ENCODE results near the gene HOXD3. TPM values are rescaled to one million over a fixed set of nuclear protein-coding genes. Genes with fewer than 3 reads are reported as not detected.

HOXD3 gene
- total RNA-seq, 5 donors from 2014 or later (not counting 1 experiment from before 2014, with no cell fraction given), result 0.44 TPM; not detected in 4

DNA sequence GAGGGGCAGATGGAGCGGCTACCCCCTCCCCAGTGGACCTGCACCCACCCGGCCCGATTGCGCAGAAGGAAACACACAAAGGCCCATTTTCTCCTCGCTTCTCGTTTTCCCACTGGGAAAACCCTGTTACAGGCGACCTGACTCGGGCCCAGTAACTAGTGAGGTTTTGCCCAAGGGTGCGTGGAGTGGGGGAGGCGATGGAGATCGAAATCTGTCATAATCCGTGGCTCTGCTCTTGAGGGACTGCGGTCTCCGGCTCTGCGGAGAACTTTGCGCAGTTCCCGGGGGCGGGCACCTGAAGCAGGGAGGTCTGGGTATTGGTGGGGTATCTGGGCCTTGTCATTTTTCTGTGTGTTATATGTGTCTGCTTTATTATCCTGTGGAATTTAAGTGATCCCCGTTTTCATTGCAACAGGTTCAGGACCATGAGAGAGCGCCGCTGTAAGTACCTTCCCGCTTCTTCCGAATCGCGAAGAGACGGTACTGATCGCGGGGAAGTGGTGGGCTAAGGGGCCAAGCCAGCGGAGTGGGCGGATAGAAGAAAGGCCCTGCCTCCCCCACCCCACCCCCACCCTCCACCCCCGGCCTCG lies 9.8 kb upstream of the HOXD3 start:
- peaks cover 21 to 84% of the 10 kb centered on the region in 2 experiments for H3K27me3 ChIP-seq (replicated peaks in 1 of 2; ENCODE audit: control insufficient read depth in 2 of 2, extremely low read depth in 1 of 2, insufficient read depth in 2 of 2, low read length in 1 of 2)
- no peaks in the 10 kb centered on the region for H3K9me3 ChIP-seq
- DNase-seq (no peak), ATAC-seq (replicated peaks in 1 of 4) (no peak)
- H3K9me3 Mint-ChIP-seq, result no peaks in the 10 kb centered on the region
- no peak overlapping the region for H3K27ac ChIP-seq (ENCODE audit: low read length)
- WGBS (ENCODE audit: insufficient coverage), result 18% methylated on average over 12 of the region's 32 CpGs
- H3K27me3 Mint-ChIP-seq, result peaks cover 81 to 95% of the 10 kb centered on the region in 2 donors
- ChIA-PET POLR2A (no interaction called here), CTCF (interaction anchor here in 1 of 2 donors (0.6 kb wide), 1 partner anchor 8 kb away, joined by 3 read pairs; no protein-coding TSS in a partner anchor)
- no peaks in the 10 kb centered on the region for H3K36me3 Mint-ChIP-seq
- no peaks in the 10 kb centered on the region for H3K36me3 ChIP-seq (ENCODE audit: control insufficient read depth in 2 of 2, extremely low read depth in 1 of 2, insufficient read depth in 1 of 2, low read length in 1 of 2)
- peaks cover 0 to 4% of the 10 kb centered on the region in 2 experiments for H3K4me1 ChIP-seq (ENCODE audit: control insufficient read depth in 1 of 2, extremely low read depth in 1 of 2, insufficient read depth in 2 of 2, low read length in 2 of 2)
- H3K4me3 Mint-ChIP-seq, result no peak overlapping the region
- peaks cover 4 to 12% (median 7%) of the 10 kb centered on the region in 3 donors for H3K4me1 Mint-ChIP-seq
- H3K27ac Mint-ChIP-seq, result peak overlapping the region in 1 of 2 donors; percentile 36
- H3K4me3 ChIP-seq (ENCODE audit: control insufficient read depth in 1 of 2, extremely low read depth in 1 of 2, low read length in 1 of 2), result no peak overlapping the region

DNA sequence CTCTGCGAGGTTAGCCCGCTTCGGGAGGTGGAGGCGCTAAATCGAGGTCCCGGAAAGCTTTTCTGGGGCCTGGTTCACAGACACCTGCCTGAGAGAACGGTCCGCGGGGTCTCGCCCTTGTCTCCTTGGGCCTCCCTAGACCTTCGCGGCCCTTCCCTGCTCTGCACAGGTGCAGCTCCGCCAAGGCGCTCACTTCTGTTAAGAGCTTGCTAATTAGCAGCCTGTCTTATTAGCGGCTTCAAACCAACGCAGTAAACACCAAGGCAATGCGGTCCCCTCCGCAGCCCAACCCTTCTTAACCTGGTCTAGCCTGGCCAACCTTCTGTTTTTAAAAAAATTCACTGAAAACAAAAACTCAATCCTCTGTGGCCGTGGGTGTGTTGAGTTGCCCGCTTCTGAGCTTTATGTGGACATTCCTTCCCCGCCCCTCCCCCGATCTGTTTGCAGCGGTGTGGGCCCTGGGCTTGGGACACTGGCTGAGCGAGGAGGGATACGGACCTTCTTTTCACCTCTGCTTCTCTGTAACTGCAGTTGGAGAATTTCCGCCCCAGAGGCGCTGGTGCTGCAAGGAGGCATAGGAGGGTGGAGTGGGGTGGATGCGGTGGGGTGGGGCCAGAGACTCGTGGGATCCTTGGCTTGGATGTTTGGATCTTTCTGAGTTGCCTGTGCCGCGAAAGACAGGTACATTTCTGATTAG lies 9.2 kb upstream of the HOXD3 start:
- H3K4me1 ChIP-seq (ENCODE audit: control insufficient read depth in 1 of 2, extremely low read depth in 1 of 2, insufficient read depth in 2 of 2, low read length in 2 of 2), result peaks cover 0 to 7% of the 10 kb centered on the region in 2 experiments
- CTCF ChIA-PET, result no interaction called here
- H3K36me3 ChIP-seq (ENCODE audit: control insufficient read depth in 2 of 2, extremely low read depth in 1 of 2, insufficient read depth in 1 of 2, low read length in 1 of 2), result no peaks in the 10 kb centered on the region
- POLR2A ChIA-PET, result no interaction called here
- no peaks in the 10 kb centered on the region for H3K9me3 ChIP-seq
- no peak for DNase-seq
- H3K27ac ChIP-seq (ENCODE audit: low read length), result no peak overlapping the region
- H3K27me3 Mint-ChIP-seq, result peaks cover 79 to 94% of the 10 kb centered on the region in 2 donors
- no peaks in the 10 kb centered on the region for H3K36me3 Mint-ChIP-seq
- H3K4me3 ChIP-seq (ENCODE audit: control insufficient read depth in 1 of 2, extremely low read depth in 1 of 2, low read length in 1 of 2), result no peak overlapping the region
- WGBS (ENCODE audit: insufficient coverage), result 13% methylated on average over 25 of the region's 31 CpGs
- ATAC-seq (replicated peaks in 1 of 4), result no peak
- no peak overlapping the region for H3K27ac Mint-ChIP-seq
- H3K9me3 Mint-ChIP-seq, result no peaks in the 10 kb centered on the region
- H3K4me1 Mint-ChIP-seq, result peaks cover 4 to 12% (median 7%) of the 10 kb centered on the region in 3 donors
- peaks cover 21 to 84% of the 10 kb centered on the region in 2 experiments for H3K27me3 ChIP-seq (replicated peaks in 1 of 2; ENCODE audit: control insufficient read depth in 2 of 2, extremely low read depth in 1 of 2, insufficient read depth in 2 of 2, low read length in 1 of 2)
- no peak overlapping the region for H3K4me3 Mint-ChIP-seq

DNA sequence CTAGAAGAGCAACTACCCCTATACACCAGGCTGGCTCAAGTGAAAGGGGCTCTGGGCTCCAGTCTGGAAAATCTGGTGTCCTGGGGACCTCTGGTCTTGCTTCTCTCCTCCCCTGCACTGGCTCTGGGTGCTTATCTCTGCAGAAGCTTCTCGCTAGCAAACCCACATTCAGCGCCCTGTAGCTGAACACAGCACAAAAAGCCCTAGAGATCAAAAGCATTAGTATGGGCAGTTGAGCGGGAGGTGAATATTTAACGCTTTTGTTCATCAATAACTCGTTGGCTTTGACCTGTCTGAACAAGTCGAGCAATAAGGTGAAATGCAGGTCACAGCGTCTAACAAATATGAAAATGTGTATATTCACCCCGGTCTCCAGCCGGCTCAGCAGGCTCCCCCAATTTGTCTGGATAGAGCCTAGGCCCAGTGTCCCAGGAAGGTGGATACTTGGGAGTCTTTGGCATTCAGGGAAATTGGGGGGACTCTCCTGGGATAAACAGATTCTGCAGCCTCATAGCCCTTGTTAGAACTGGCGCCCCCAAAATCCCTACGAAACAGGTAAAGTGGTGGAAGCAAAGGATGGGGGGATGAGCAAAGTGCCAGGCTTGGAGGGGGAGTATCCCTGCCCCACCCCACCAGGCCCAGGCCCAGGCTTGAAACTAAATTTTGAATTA lies 8.2 kb upstream of the HOXD3 start:
- no peak for ATAC-seq (replicated peaks in 1 of 4)
- no peaks in the 10 kb centered on the region for H3K36me3 Mint-ChIP-seq
- peaks cover 78 to 92% of the 10 kb centered on the region in 2 donors for H3K27me3 Mint-ChIP-seq
- H3K4me3 Mint-ChIP-seq, result no peak overlapping the region
- DNase-seq, result no peak
- H3K9me3 Mint-ChIP-seq, result no peaks in the 10 kb centered on the region
- Histone ChIP-seq H3K27ac (ENCODE audit: low read length) (no peak overlapping the region), H3K4me1 (ENCODE audit: control insufficient read depth in 1 of 2, extremely low read depth in 1 of 2, insufficient read depth in 2 of 2, low read length in 2 of 2) (peaks cover 0 to 7% of the 10 kb centered on the region in 2 experiments), H3K36me3 (ENCODE audit: control insufficient read depth in 2 of 2, extremely low read depth in 1 of 2, insufficient read depth in 1 of 2, low read length in 1 of 2) (no peaks in the 10 kb centered on the region), H3K4me3 (ENCODE audit: control insufficient read depth in 1 of 2, extremely low read depth in 1 of 2, low read length in 1 of 2) (no peak overlapping the region), H3K27me3 (replicated peaks in 1 of 2; ENCODE audit: control insufficient read depth in 2 of 2, extremely low read depth in 1 of 2, insufficient read depth in 2 of 2, low read length in 1 of 2) (peaks cover 19 to 80% of the 10 kb centered on the region in 2 experiments), H3K9me3 (no peaks in the 10 kb centered on the region)
- peaks cover 4 to 12% (median 7%) of the 10 kb centered on the region in 3 donors for H3K4me1 Mint-ChIP-seq
- ChIA-PET CTCF (no interaction called here), POLR2A (no interaction called here)
- H3K27ac Mint-ChIP-seq, result no peak overlapping the region
- WGBS (ENCODE audit: insufficient coverage), result 43% methylated on average over 7 of the region's 11 CpGs

DNA sequence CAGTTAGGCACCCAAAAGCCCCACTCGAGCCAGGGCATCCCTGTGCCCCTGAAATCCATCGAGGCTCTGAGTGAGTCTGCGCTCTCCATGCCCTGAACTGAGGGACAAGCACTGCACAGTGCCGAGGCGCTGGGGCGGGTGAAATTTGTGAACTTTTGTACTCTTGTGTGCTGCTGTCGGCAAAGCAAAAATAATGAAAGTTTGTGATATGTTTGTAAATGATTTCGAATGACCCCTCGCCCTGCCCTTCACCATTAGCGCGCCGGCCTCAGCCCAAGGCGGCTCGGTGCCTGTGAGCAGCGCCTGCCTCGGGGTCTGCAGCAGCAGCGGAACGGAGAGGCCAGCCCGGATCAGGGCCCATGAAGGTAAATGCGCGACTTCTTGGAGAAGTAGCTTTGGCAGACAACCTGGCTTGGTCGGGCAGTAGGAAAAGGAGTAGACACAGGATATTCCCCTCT lies 7.6 kb upstream of the HOXD3 start:
- POLR2A ChIA-PET, result no interaction called here
- peaks cover 78 to 93% of the 10 kb centered on the region in 2 donors for H3K27me3 Mint-ChIP-seq

DNA sequence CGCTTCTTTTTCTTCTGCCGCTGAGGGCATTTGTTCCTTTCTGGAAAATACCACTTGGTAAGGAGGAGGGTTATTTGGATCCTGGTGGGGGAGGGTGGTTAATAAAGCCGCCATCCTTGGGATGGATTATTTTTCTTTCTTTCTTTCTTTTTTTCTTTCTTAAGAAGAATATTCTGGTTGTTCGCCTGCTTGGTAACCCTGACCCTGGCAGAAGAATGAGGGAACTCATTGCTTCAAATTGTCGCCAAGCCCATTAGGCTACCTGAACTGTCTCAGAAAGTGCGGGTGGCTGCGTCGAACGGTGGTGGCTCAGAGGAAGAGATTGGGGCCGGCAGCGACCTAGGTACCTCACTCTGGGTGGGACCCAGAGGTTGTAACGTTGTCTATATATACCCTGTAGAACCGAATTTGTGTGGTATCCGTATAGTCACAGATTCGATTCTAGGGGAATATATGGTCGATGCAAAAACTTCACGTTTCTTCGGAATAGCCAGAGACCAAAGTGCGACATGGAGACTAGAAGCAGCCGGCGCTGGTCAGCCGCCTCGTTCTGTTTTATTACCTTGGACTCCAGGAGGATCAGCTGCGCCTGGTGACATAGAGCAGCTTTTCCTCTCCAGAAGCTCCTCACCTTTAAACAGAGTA lies 7.0 kb upstream of the HOXD3 start:
- ATAC-seq (replicated peaks in 1 of 4), result no peak
- Histone ChIP-seq H3K27ac (ENCODE audit: low read length) (no peak overlapping the region), H3K36me3 (ENCODE audit: control insufficient read depth in 2 of 2, extremely low read depth in 1 of 2, insufficient read depth in 1 of 2, low read length in 1 of 2) (no peaks in the 10 kb centered on the region), H3K27me3 (replicated peaks in 1 of 2; ENCODE audit: control insufficient read depth in 2 of 2, extremely low read depth in 1 of 2, insufficient read depth in 2 of 2, low read length in 1 of 2) (peaks cover 16 to 75% of the 10 kb centered on the region in 2 experiments), H3K4me1 (ENCODE audit: control insufficient read depth in 1 of 2, extremely low read depth in 1 of 2, insufficient read depth in 2 of 2, low read length in 2 of 2) (peaks cover 0 to 7% of the 10 kb centered on the region in 2 experiments), H3K9me3 (no peaks in the 10 kb centered on the region), H3K4me3 (ENCODE audit: control insufficient read depth in 1 of 2, extremely low read depth in 1 of 2, low read length in 1 of 2) (no peak overlapping the region)
- Mint-ChIP-seq H3K36me3 (no peaks in the 10 kb centered on the region), H3K27me3 (peaks cover 78 to 92% of the 10 kb centered on the region in 2 donors), H3K9me3 (no peaks in the 10 kb centered on the region), H3K27ac (peak overlapping the region in 1 of 2 donors; percentile 50), H3K4me1 (peaks cover 4 to 12% (median 7%) of the 10 kb centered on the region in 3 donors), H3K4me3 (no peak overlapping the region)
- 26% methylated on average over 15 of the region's 24 CpGs for WGBS (ENCODE audit: insufficient coverage)
- POLR2A ChIA-PET, result interaction anchor here in 1 of 2 donors (0.6 kb wide), 1 partner anchor 11 kb away, joined by 3 read pairs; no protein-coding TSS in a partner anchor
- CTCF ChIA-PET, result no interaction called here
- no peak for DNase-seq

More for the DNA sequence above, 7.6 kb upstream of the HOXD3 start:
- peaks cover 0 to 7% of the 10 kb centered on the region in 2 experiments for H3K4me1 ChIP-seq (ENCODE audit: control insufficient read depth in 1 of 2, extremely low read depth in 1 of 2, insufficient read depth in 2 of 2, low read length in 2 of 2)
- no peak overlapping the region for H3K4me3 Mint-ChIP-seq
- H3K27ac ChIP-seq (ENCODE audit: low read length), result no peak overlapping the region
- CTCF ChIA-PET, result no interaction called here
- H3K36me3 ChIP-seq (ENCODE audit: control insufficient read depth in 2 of 2, extremely low read depth in 1 of 2, insufficient read depth in 1 of 2, low read length in 1 of 2), result no peaks in the 10 kb centered on the region
- H3K9me3 ChIP-seq, result no peaks in the 10 kb centered on the region
- DNase-seq (no peak), ATAC-seq (replicated peaks in 1 of 4) (no peak)
- no peak overlapping the region for H3K27ac Mint-ChIP-seq
- no peaks in the 10 kb centered on the region for H3K36me3 Mint-ChIP-seq
- no peak overlapping the region for H3K4me3 ChIP-seq (ENCODE audit: control insufficient read depth in 1 of 2, extremely low read depth in 1 of 2, low read length in 1 of 2)
- peaks cover 16 to 76% of the 10 kb centered on the region in 2 experiments for H3K27me3 ChIP-seq (replicated peaks in 1 of 2; ENCODE audit: control insufficient read depth in 2 of 2, extremely low read depth in 1 of 2, insufficient read depth in 2 of 2, low read length in 1 of 2)
- H3K9me3 Mint-ChIP-seq, result no peaks in the 10 kb centered on the region
- WGBS (ENCODE audit: insufficient coverage), result 19% methylated on average over 20 of the region's 22 CpGs
- H3K4me1 Mint-ChIP-seq, result peaks cover 4 to 12% (median 7%) of the 10 kb centered on the region in 3 donors
